Measurements from ENCODE around the gene MFSD12. TPM values are rescaled to one million over a fixed set of nuclear protein-coding genes. Genes with fewer than 3 reads are reported as not detected.

MFSD12 gene
- total RNA-seq, 1 experiment from 2014 or later = 48.2 TPM

GRCh38 chr19:3513229-3514140, 43.9 kb downstream of the MFSD12 start:
- CTCF ChIA-PET = no interaction called here
- DNase-seq (ENCODE audit: low spot score) = no peak
- no peaks in the 10 kb centered on the region for H3K4me1 ChIP-seq (ENCODE audit: insufficient read depth, low read length, poor library complexity, severe bottlenecking)
- H3K4me3 ChIP-seq (ENCODE audit: low read depth, low read length, poor library complexity, severe bottlenecking) = no peak overlapping the region
- no peak for TF ChIP-seq EZH2 (IDR thresholded peaks at IDR 0.05; ENCODE audit: borderline replicate concordance, low read depth, low read length, poor library complexity, severe bottlenecking)
- TF ChIP-seq CTCF (conservative IDR thresholded peaks at IDR 0.05; ENCODE audit: low read depth, low read length) = no peak
- POLR2A ChIA-PET (ENCODE audit: low non-redundant PET) = no interaction called here
- BruUV-seq (replicated peaks) = no TSS peak
- no peak overlapping the region for H3K27ac ChIP-seq (ENCODE audit: low read depth, low read length, poor library complexity, severe bottlenecking)
- intact Hi-C loops (cut with micrococcal nuclease; ENCODE audit: unreplicated experiment) = no loop called here
- H3K36me3 ChIP-seq (ENCODE audit: insufficient read depth, low read length, poor library complexity, severe bottlenecking) = peaks cover 25% of the 10 kb centered on the region
- H3K9me3 ChIP-seq (ENCODE audit: low read depth, low read length, poor library complexity, severe bottlenecking) = no peaks in the 10 kb centered on the region
- H3K27me3 ChIP-seq (replicated peaks; ENCODE audit: insufficient read depth, low read depth, low read length, poor library complexity) = no peaks in the 10 kb centered on the region

GRCh38 chr19:3512562-3513228, 44.7 kb downstream of the MFSD12 start:
- CTCF ChIA-PET = no interaction called here
- no TSS peak for BruUV-seq (replicated peaks)
- no peak overlapping the region for H3K27ac ChIP-seq (ENCODE audit: low read depth, low read length, poor library complexity, severe bottlenecking)
- POLR2A ChIA-PET (ENCODE audit: low non-redundant PET) = no interaction called here
- no peaks in the 10 kb centered on the region for H3K27me3 ChIP-seq (replicated peaks; ENCODE audit: insufficient read depth, low read depth, low read length, poor library complexity)
- intact Hi-C loops (cut with micrococcal nuclease; ENCODE audit: unreplicated experiment) = no loop called here
- no peak for DNase-seq (ENCODE audit: low spot score)
- H3K4me3 ChIP-seq (ENCODE audit: low read depth, low read length, poor library complexity, severe bottlenecking) = no peak overlapping the region
- H3K4me1 ChIP-seq (ENCODE audit: insufficient read depth, low read length, poor library complexity, severe bottlenecking) = peaks cover 8% of the 10 kb centered on the region
- TF ChIP-seq CTCF (conservative IDR thresholded peaks at IDR 0.05; ENCODE audit: low read depth, low read length) = no peak
- TF ChIP-seq EZH2 (IDR thresholded peaks at IDR 0.05; ENCODE audit: borderline replicate concordance, low read depth, low read length, poor library complexity, severe bottlenecking) = no peak
- H3K36me3 ChIP-seq (ENCODE audit: insufficient read depth, low read length, poor library complexity, severe bottlenecking) = peaks cover 25% of the 10 kb centered on the region
- H3K9me3 ChIP-seq (ENCODE audit: low read depth, low read length, poor library complexity, severe bottlenecking) = no peaks in the 10 kb centered on the region

GRCh38 chr19:3511506-3512251, 45.7 kb downstream of the MFSD12 start:
- Histone ChIP-seq H3K27ac (ENCODE audit: low read depth, low read length, poor library complexity, severe bottlenecking) (no peak overlapping the region), H3K36me3 (ENCODE audit: insufficient read depth, low read length, poor library complexity, severe bottlenecking) (peaks cover 25% of the 10 kb centered on the region), H3K4me1 (ENCODE audit: insufficient read depth, low read length, poor library complexity, severe bottlenecking) (peaks cover 12% of the 10 kb centered on the region), H3K9me3 (ENCODE audit: low read depth, low read length, poor library complexity, severe bottlenecking) (no peaks in the 10 kb centered on the region), H3K4me3 (ENCODE audit: low read depth, low read length, poor library complexity, severe bottlenecking) (no peak overlapping the region), H3K27me3 (replicated peaks; ENCODE audit: insufficient read depth, low read depth, low read length, poor library complexity) (no peaks in the 10 kb centered on the region)
- ChIA-PET POLR2A (ENCODE audit: low non-redundant PET) (no interaction called here), CTCF (interaction anchor here (0.6 kb wide), 1 partner anchor 601 kb away, joined by 7 read pairs; no protein-coding TSS in a partner anchor)
- no peak for DNase-seq (ENCODE audit: low spot score)
- BruUV-seq (replicated peaks) = no TSS peak
- TF ChIP-seq CTCF (conservative IDR thresholded peaks at IDR 0.05; ENCODE audit: low read depth, low read length) (no peak), EZH2 (IDR thresholded peaks at IDR 0.05; ENCODE audit: borderline replicate concordance, low read depth, low read length, poor library complexity, severe bottlenecking) (no peak)
- intact Hi-C loops (cut with micrococcal nuclease; ENCODE audit: unreplicated experiment) = no loop called here

All from A673 (cell line).